GM18951 (cell line): Measurements from ENCODE around the gene LARP4.
"Not testable (repeated sequence)": the region's sequence is repeated elsewhere in the genome, so short reads cannot be mapped to it uniquely, and the experiment has no call there.

Experiments used
- POLR2A ChIP-seq: IDR thresholded peaks from 4 replicates; pipeline ENCODE4 v1.6.1; 2011; ENCODE audit warnings: mild to moderate bottlenecking; ENCODE audit not compliant: insufficient read length, insufficient read depth; ENCODE audit errors: extremely low read depth
- in situ Hi-C: fragments of 300-500 bp; cut with MboI; formaldehyde crosslinking; loops from one replicate; pipeline ENCODE4 v1.12.0; 2022; ENCODE audit warnings: low sequenced_read_pairs, mixed read lengths, inconsistent platforms; ENCODE audit not compliant: unreplicated experiment

The LARP4 gene

DNA sequence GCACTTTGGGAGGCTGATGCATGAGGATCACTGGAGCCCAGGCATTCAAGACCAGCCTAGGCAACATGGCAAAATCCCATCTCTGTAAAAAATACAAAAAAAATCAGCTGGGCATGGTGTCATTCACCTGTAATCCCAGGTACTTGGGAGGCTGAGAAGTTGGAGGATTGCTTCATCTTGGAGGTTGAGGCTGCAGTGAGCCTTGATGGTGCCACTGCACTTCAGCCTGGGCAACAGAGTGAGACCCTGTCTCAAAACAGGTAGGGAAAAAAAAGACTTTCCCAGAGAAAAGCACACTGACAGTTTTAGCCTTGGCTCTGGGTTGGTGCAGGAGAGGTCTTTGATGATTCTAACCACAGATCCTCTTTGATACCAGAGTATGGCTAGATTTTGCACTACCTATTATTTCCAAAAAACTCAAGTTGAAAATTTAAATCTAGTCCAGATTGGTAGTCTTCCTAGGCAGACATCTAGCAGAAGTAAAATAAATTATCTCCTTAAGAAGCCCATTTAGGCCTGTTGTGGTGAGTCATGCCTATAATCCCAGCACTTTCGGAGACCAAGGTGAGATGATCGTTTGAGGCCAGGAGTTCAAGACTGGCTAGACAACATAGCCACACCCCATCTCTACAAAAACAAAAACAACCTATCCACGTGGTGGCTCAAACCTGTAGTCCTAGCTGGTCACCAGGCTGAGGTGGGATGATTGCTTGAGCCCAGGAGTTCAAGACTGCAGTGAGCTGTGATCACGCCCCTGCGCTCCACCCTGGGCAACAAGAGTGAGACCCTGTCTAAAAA is 18.6 kb downstream of the LARP4 start:
- no peak for TF ChIP-seq POLR2A
- in situ Hi-C loops, result no loop called here

DNA sequence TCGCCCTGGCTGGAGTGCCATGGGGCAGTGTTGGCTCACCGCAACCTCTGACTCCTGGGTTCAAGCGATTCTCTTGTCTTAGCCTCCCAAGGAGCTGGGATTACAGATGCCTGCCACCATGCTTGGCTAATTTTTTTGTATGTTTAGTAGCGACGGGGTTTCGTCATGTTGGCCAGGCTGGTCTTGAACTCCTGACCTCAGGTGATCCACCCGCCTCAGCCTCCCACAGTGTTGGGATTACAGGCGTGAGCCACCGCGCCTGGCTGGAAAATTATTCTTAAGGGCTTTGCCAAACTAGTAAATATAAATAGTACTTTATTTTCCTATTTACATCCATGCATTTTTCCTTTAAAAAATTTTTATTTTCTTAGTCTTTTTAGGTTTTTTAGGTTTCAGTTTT is 22.2 kb downstream of the LARP4 start:
- in situ Hi-C loops, result not testable (repeated sequence)

GRCh38 chr12:50423342-50423741 is 22.7 kb downstream of the LARP4 start:
- in situ Hi-C loops, result not testable (repeated sequence)

GRCh38 chr12:50425589-50426258 is 25.0 kb downstream of the LARP4 start:
- in situ Hi-C loops, result no loop called here
- no peak for TF ChIP-seq POLR2A

DNA sequence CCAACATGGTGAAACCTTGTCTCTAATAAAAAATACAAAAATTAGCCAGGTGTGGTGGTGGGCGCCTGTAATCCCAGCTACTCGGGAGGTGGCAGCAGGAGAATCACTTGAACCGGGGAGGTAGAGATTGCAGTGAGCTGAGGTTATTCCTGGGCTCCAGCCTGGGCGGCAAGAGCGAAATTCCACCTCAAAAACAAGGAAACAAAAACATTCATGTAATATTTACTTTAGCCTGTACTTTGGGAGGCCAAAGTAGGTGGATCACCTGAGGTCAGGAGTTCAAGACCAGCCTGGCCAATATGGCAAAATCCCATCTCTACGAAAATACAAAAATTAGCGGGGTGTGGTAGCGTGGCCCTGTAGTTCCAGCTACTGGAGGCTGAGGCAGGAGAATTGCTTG is 31.0 kb downstream of the LARP4 start:
- in situ Hi-C loops, result not testable (repeated sequence)

DNA sequence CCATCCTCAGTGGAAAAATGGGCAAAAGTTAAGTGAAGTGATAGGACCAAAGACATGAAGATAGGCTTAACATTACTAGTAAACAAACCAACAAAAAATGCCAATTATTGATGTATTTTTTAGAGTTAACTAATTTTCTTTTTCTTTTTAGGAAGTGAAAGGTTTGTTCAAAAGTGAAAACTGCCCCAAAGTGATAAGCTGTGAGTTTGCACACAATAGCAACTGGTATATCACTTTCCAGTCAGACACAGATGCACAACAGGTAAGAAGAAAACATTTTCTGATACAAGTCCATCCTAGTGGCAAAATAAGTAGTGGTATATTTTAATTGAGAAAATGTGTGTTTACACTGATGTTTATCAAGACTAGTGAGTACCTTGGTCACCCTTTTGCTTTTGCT is 39.6 kb downstream of the LARP4 start:
- in situ Hi-C loops, result no loop called here
- no peak for TF ChIP-seq POLR2A

DNA sequence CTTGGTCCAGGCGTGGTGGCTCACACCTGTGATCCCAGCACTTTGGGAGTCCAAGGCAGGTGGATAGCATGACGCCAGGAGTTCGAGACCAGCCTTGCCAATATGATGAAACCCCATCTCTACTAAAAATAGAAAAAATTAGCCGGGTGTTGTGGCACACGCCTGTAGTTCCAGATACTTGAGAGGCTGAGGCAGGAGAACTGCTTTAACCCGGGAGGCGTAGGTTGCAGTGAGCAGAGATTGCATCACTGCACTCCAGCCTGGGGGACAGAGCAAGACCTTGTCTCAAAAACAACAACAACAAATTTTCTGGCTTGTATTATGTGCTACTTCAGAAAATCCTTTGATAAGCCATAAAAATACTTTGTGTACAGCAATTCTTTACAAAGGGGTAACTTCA is 41.1 kb downstream of the LARP4 start:
- TF ChIP-seq POLR2A, result no peak
- in situ Hi-C loops, result no loop called here

DNA sequence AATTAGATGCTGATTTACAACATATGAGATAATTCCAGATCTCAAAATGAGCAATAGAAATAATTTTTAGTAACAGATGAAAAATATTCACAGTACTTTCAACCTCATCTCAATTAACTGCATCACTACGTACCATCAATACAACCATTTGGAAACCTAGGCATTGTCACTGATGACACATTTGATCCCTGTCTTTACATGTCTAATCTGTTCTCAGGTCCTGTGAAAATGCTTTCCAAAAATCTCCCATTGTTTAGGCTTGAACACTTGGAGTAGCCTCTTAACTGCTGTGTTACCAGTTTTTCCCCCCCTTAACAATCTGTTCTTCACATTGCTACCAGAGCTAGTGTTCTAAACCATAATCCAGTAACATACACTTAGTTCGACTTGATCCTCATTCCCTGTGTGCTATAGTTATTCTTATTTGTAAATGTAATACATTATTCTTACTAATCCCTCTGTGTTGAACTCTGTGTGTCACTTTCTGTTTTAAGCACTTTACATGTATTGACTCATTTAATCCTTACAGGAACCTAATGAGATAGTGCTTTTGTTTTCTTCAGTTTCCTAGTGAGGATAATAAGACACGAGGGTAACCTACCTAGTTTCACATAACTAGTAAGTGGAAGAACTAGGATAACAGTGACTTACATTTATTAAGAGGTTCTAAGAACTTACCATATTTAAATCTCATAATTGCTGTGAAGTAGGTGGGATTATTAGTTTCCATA is 41.7 kb downstream of the LARP4 start:
- in situ Hi-C loops, result no loop called here

DNA sequence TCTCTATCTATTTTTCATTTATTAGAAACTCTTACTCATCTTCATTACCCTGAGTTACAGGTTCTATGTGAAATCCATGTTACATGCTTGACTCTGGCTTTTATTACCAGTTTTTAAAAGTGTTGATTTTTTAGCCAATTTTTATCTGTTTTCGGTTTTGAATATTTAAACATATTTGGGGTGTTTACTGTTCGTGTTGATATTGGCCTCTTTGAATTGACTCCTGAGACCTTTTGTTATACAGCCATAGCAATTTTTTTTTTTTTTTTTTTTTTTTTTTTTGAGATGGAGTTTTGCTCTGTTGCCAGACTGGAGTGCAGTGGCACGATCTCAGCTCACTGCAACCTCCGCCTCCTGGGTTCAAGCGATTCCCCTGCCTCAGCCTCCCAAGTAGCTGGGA is 49.0 kb downstream of the LARP4 start:
- in situ Hi-C loops, result not testable (repeated sequence)

More for the DNA sequence above, 41.7 kb downstream of the LARP4 start:
- TF ChIP-seq POLR2A, result no peak

- TF ChIP-seq POLR2A, result no peak
- in situ Hi-C loops, result no loop called here
Observed at GRCh38 chr12:50452795-50453194, 52.1 kb downstream of the LARP4 start.

- in situ Hi-C loops, result no loop called here
- no peak for TF ChIP-seq POLR2A
Observed at GRCh38 chr12:50453872-50454271, 53.2 kb downstream of the LARP4 start.

- TF ChIP-seq POLR2A, result no peak
- in situ Hi-C loops, result no loop called here
Observed at GRCh38 chr12:50458606-50459005, 57.9 kb downstream of the LARP4 start.

- TF ChIP-seq POLR2A, result no peak
Observed at GRCh38 chr12:50467439-50467838, 66.8 kb downstream of the LARP4 start.

GRCh38 chr12:50477241-50477832 is 76.7 kb downstream of the LARP4 start:
- in situ Hi-C loops, result no loop called here
- TF ChIP-seq POLR2A, result no peak

More at GRCh38 chr12:50467439-50467838, 66.8 kb downstream of the LARP4 start:
- in situ Hi-C loops, result no loop called here
